Astrocyte (in vitro differentiated cells and primary cell): ENCODE results near the gene DGKB.

ENCODE experiments used
- CTCF ChIP-seq: IDR thresholded peaks from 2 replicates; pipeline ENCODE4 v1.5.1; 2011; ENCODE audit warnings: low read depth, mild to moderate bottlenecking, inconsistent platforms, low read length, moderate library complexity; ENCODE audit not compliant: insufficient read depth
- EZH2 ChIP-seq: IDR thresholded peaks from 2 replicates; pipeline ENCODE4 v1.6.1; 2012; ENCODE audit warnings: mild to moderate bottlenecking, low read length, inconsistent platforms; ENCODE audit not compliant: insufficient read depth

GRCh38 chr7:14826426-14826825 lies 76.1 kb downstream of the DGKB start:
- no peak for TF ChIP-seq EZH2
- TF ChIP-seq CTCF, result no peak
